ENCODE results near the gene ANKRD10.
"Not testable (repeated sequence)": the region's sequence is repeated elsewhere in the genome, so short reads cannot be mapped to it uniquely, and the experiment has no call there.

The ANKRD10 gene

GRCh38 chr13:110915057-110915873, at the start of gene ANKRD10:
Gene ANKRD10 (minus strand): TSS chr13:110915069. CDS start chr13:110914934, 135 bp downstream.
- DNase-seq: peak; percentile 88 to 100 (median 99)

DNA sequence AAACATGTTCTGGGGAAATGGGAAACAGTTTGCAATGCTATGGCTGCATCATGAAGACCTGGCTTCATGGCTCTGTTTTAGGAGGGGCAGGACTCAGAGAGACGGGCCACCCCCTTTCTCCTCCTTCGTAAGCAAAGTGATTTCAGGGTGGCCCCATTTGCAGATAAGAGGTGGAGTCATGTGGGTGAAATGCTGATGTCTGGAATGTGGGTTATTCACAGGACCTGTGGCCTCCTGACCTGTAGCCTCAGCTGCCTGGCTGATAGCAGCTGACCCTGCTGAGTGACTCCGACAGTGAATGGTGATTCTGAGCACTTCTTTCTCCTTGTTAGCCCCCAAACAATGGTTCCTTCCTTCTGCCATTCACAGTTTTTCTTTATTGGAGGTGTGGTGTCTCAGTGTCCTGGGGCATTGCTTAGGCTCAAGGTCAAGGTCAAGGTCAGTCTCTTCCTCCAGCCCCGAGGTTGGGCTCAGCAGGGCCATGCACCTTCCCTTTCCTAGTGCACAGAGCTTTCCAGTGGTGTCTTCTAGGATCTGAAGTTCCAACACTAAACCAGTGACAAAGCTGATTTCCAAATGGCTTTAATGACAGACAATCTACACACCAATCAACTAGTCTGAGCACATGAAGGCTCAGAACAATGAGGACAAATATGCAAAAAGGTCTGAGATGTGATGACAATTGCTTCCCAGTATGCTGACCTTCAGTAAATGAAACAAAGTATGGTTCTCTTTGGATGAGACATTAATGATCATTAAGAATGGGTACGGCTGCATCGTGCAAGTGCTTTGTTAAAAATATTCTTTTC, 49.6 kb upstream of the ANKRD10 start:
- no peak for DNase-seq

GRCh38 chr13:110963554-110963970, 48.7 kb upstream of the ANKRD10 start:
- no peak for DNase-seq

DNA sequence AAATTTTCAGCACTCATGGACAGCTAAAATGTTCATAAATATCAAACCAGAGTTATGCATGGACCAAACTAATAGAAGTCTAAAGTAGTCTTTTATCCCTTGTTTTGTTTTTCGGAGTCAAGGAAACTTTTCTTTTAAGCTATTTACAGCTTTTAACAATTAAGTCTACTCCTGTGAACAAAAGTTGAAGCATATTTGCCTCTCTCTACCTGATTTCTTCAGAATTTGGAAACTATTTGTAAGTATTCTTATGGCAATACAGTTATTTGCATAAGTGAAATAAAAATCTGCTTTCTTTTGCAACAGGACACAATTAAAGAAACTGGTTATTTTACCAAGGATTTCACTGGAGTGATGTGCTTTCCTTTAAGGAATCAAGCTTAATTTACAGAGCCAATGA, 47.1 kb upstream of the ANKRD10 start:
- DNase-seq: no peak

- no peak for DNase-seq
Observed at GRCh38 chr13:110960204-110960603, 45.3 kb upstream of the ANKRD10 start.

- no peak for DNase-seq
Observed at GRCh38 chr13:110957931-110958330, 43.1 kb upstream of the ANKRD10 start.

- DNase-seq: no peak
Observed at GRCh38 chr13:110957181-110957884, 42.5 kb upstream of the ANKRD10 start.

DNA sequence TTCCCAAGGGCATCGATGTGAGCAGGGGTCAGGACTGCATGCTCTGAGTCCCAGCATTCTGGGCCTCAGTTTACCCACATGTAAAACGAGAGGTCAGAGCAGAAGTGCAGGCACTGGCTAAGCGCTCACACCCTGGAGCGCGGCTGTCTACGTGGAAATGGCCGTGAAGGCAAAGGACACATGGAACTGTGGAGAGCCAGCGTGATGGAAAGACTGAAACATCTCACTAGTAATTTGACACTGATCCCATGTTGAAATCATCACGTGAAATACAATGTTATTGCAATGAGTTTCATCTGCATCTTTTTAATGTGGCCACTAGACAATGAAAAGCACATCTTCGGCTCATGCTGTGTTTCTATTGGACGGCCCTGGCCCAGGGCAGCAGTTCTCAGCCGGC, 41.3 kb upstream of the ANKRD10 start:
- not testable (repeated sequence) for DNase-seq

DNA sequence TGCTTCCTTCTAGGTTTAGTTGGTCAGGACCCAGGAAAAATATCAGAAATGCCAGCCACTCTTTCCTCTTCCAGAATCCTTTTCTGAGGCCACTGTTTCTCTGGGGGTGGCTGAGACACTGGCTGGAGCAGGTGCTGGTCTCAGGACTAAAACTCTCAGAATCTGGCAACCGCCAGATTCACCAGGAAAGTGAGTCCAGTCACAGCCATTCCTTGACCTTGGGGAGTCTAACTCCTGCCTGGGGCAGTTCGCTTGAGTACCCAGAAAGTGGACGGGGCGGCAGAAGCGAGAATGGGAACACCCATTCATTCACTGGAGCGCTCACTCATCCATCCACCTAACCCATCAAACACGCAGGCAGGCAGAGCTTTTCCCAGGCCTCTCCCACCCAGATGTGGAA, 40.7 kb upstream of the ANKRD10 start:
- not testable (repeated sequence) for DNase-seq

- DNase-seq: peak in 1 of 14 donors; percentile 23
Observed at GRCh38 chr13:110955072-110955503, 40.2 kb upstream of the ANKRD10 start.

GRCh38 chr13:110954533-110954920, 39.7 kb upstream of the ANKRD10 start:
- DNase-seq: not testable (repeated sequence)

DNA sequence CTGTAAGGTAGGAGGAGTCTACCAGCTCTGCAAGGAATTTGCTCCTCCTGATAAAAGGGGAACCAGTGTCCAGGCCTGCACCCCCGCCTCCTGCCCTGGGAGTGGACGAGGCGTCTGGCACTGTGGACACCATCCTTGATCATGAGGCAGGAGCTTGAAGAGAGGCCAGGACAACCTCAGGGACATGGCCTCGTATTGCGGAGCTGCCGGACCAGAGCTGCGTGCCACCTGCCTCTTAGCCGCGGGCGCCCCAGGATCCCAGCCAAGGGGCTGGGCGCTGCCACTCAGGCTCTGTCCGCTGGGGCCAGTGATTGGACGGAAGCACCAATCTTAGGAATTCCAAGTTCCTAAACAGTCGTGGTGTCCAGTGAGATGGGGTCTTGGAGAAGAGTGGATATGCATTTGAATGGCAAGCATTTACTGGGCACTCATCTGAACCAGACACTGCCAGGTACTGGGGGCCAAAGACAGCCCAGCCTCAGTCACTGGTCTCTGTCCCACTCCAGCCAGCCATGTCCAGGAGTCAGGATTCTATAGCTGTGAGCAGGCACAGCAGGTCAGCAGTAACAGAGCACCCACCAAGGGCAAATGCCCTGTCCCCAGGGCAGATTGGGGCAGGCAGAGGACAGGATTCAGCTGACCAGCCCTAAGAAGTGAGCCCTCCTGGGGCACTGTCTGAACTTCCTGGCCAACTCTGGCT, 39.1 kb upstream of the ANKRD10 start:
- no peak for DNase-seq

- DNase-seq: no peak
Observed at GRCh38 chr13:110953416-110953815, 38.5 kb upstream of the ANKRD10 start.

DNA sequence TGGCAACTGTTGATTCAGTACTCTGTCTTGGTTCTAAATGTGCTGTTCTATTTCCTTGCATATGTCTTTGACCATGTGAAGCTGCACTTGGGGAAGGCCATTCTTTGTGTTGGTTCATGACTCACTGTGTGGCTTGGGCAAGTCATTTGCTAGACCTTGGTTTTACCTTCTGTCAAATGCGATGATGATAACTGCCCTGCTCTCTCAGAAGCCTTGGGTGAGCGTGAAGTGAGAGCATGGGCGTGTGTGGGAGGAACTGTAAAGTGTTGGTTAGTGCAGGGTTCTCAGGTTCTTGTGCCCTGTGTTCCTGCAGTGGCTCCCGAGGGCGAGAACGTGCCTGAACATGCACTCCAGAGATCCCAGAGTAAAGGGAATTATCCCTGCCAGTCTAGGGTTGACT, 37.3 kb upstream of the ANKRD10 start:
- not testable (repeated sequence) for DNase-seq

DNA sequence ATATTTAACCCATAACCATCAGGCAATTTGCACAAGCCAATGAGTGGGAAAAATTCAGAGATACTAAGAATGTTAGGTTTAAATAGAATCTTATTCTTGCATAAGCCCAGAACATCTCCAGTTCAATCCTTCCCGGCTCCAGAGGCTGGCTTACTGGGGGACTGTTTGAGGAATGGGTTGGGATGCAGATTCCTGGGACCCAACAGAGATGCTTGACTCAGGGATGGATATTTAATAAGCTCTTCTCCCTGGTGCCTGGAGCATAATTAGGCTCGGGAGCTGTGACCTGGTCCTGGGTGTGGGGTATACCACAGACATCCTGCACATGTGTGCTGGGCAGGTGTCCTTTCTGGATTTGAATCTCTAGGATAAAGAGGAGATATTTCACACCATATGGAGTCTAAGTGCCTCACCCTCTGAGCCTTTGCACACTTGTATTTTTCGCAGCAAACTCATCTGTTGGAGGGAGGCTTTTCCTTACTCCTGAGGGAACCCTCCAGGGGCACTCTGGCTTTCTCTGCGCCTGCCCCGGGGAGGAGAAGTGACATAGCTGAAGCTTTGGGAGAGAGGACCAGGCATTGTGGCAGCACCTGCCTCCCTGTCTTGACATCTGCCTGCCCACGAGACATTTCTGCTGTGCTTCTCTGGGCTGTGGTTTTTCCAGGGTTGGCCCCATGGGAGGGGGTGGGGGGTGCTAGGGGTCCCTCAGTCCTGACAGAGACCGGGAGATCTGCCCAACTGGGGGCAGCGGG, 36.1 kb upstream of the ANKRD10 start:
- DNase-seq: no peak

DNA sequence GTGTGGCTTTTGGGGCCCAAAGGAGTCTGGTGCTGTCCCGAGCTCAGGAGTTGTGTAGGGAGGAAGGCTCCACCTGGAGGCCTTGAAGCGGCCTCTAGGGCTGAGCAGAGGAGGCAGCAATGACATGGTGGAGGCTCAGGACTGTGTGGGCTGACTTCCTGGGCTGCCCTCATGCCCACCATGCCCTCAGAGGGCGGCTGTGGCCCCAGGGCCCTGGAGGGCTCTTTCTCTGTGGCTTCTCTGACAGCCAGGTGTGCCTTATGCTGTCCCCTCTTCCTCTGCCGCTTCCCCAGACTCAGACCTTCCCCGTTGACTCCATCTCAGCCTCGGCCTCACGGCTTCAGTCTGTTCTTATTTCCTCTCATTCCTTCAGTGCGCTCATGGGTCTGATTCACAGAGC, 35.5 kb upstream of the ANKRD10 start:
- DNase-seq: no peak

GRCh38 chr13:110949628-110950027, 34.8 kb upstream of the ANKRD10 start:
- DNase-seq: no peak

- no peak for DNase-seq
Observed at GRCh38 chr13:110949116-110949515, 34.2 kb upstream of the ANKRD10 start.

GRCh38 chr13:110947338-110947737, 32.5 kb upstream of the ANKRD10 start:
- not testable (repeated sequence) for DNase-seq

- no peak for DNase-seq
Observed at GRCh38 chr13:110945928-110946570, 31.2 kb upstream of the ANKRD10 start.

All from C1 segment of cervical spinal cord (tissue), 14 donors.